ENCODE data around the gene FLACC1.

The FLACC1 gene

DNA sequence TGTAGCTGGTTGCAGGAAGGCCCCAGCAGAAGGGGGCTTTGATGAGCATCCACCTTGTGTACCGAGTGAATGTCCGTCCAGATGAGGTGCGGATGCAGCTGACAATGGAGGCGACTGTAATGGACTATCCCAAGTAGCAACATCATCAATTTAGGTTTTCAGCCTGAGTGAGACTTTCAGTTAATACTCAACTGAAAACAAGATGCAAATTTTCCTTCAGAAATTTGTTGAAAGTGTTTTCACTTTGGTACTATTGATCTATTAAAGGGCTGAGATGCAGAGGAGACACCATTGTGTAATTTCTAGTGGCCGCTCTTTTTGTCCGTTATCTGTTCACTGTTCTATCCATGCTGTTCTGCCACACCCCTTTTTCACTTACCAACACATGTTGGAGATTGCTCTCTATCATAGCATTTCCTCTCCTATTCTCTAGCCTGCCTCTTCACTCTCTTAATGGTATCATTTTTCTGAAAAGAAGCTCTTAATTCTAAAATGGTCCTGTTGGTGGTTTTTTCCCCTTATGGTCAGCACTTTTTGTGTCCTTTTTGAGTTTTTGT lies 108.8 kb downstream of the FLACC1 start:
- DNase-seq, result no peak

DNA sequence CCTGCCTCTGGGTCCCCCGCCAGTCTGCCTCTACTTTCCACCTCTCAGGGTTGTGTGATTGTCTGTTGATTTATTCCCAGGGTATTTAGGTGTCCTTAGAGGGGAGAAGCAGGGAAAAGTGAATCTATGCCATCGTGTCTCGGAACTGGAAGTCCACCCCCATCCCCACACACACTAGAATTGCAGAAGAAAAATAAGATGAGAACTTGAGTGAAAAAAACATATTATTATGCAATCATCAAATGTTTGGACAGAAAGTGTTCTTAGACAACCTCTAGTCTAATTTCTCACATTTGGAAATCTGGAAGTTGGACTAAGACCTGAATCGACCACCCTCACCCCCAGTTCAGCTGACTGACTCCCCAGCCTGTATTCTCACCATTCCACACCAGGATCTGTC lies 110.9 kb downstream of the FLACC1 start:
- no peak for DNase-seq

GRCh38 chr2:201244829-201245228 lies 112.3 kb downstream of the FLACC1 start:
- DNase-seq, result no peak

- DNase-seq, result no peak
Observed at GRCh38 chr2:201242571-201243277, 114.4 kb downstream of the FLACC1 start.

GRCh38 chr2:201239167-201239935 lies 117.8 kb downstream of the FLACC1 start:
- DNase-seq, result peak; percentile 45 to 64

Data from CD4-positive, alpha-beta T cell treated with Interferon alpha-2 for 1 hour (primary cell).